Measurements from ENCODE around the gene PRSS53.
"Not testable (repeated sequence)": the region's sequence is repeated elsewhere in the genome, so short reads cannot be mapped to it uniquely, and the experiment has no call there.

PRSS53 gene

GRCh38 chr16:31088459-31089183, at the start of gene PRSS53:
PRSS53 (minus strand) TSS chr16:31088943; CDS start chr16:31088809, 134 bp downstream.
- no peak for DNase-seq

GRCh38 chr16:31136822-31137499, 48.2 kb upstream of the PRSS53 start:
- not testable (repeated sequence) for DNase-seq

GRCh38 chr16:31136287-31136662, 47.5 kb upstream of the PRSS53 start:
- no peak for DNase-seq

GRCh38 chr16:31135535-31136286, 47.0 kb upstream of the PRSS53 start, which contains the start of gene PRSS8:
PRSS8 (minus strand) TSS chr16:31135727; CDS start chr16:31135498, 229 bp downstream.
- no peak for DNase-seq

GRCh38 chr16:31134625-31135534, 46.1 kb upstream of the PRSS53 start:
- no peak for DNase-seq

- DNase-seq, result peak in 1 of 2 donors; percentile 42
Measured at GRCh38 chr16:31134091-31134571, 45.4 kb upstream of the PRSS53 start.

GRCh38 chr16:31133046-31133501, 44.3 kb upstream of the PRSS53 start:
- DNase-seq, result no peak

- no peak for DNase-seq
Measured at GRCh38 chr16:31132303-31132979, 43.7 kb upstream of the PRSS53 start.

GRCh38 chr16:31131841-31132271, 43.1 kb upstream of the PRSS53 start:
- DNase-seq, result no peak

- no peak for DNase-seq
Measured at GRCh38 chr16:31131416-31131815, 42.7 kb upstream of the PRSS53 start.

GRCh38 chr16:31130899-31131298, 42.2 kb upstream of the PRSS53 start:
- DNase-seq, result no peak

GRCh38 chr16:31130336-31130891, 41.7 kb upstream of the PRSS53 start:
- DNase-seq, result peak in 1 of 2 donors; percentile 32

- no peak for DNase-seq
Measured at GRCh38 chr16:31129568-31130335, 41.0 kb upstream of the PRSS53 start.

- peak in 1 of 2 donors; percentile 81 for DNase-seq
Measured at GRCh38 chr16:31128711-31129567, 40.2 kb upstream of the PRSS53 start.

- no peak for DNase-seq
Measured at GRCh38 chr16:31127182-31127581, 38.4 kb upstream of the PRSS53 start.

GRCh38 chr16:31125844-31126243, 37.1 kb upstream of the PRSS53 start:
- DNase-seq, result no peak

- no peak for DNase-seq
Measured at GRCh38 chr16:31120129-31120528, 31.4 kb upstream of the PRSS53 start.

GRCh38 chr16:31118223-31119155, 29.7 kb upstream of the PRSS53 start:
- peak in 1 of 2 donors; percentile 50 for DNase-seq

All from CD4-positive, alpha-beta T cell treated with Interleukin-4 for 1 hour (primary cell).